ENCODE data around the gene EIF3K.

The EIF3K gene

DNA sequence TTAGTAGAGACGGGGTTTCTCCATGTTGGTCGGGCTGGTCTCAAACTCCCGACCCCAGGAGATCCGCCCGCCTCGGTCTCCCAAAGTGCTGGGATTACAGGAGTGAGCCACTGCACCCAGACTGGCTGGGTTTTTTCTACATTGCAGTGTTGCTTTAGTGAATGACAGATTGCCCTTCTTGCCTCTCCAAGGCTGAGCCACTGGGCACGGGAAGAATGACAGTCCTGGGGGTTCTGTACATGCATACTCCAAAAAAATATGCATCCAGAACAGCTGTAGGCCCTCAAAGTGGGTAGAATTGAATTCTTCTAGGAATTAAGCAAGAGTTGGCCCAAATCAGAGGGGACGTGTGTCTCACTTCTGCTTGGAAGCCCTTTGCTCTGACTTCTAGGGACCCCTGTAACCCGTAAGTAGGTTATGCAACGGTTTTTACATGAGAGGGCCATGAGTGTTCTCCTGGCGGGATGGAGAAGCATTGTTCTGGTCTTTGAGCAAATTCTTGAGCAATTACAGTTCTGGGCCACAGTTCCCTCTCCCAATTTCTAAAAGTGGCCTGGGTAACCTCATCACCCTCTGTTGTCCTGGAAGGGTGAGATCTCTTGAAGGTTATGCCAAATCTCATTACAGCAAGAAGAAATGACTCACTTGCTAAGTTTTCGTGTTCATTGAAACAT lies 32.1 kb downstream of the EIF3K start:
- no peak for DNase-seq

DNA sequence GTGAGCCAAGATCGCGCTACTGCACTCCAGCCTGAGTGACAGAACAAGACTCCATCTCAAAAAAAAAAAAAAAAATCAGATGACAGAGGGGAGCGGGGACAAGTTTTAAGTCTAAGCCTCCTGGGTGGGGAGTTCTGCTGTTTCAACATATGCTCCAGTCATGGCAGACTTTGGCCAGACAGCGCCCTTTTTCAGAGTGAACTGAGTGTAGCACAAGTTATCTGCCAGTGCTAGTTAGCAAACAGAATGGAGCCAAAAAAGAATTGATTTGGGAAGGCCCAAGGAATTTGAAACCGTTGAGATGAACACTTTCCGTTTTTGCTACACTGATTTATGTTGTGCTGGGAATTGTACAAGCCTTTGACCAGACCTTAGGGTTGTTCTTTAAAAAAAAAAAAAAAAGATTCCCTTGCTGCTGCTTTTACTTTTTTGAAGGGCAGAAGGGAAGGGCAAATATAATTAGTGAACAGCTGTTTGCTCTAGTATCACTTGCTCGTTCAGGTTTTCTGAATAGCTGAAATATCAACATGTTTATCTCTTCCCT lies 34.1 kb downstream of the EIF3K start:
- peak; percentile 64 for DNase-seq

DNA sequence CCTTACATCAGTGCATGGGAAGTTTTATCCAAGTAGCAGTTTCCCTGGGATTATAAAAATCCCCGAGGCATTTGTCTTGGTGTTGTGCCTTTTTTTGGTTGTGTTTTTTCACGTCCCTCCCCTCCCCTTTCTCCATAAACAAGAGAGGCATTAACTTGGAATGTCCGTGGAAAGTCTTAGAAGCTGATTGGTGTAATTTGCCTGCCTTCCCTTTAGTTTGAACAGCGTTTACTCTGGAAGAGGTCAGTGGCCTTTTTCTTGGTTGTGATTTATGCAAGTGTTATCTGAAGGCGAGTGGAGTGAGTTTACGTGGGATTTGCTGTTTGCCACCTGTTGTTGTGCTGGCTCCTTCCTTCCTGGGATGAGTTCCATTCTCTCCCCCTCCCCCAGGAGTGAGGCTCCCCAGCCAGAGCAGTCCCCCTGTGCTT lies 35.7 kb downstream of the EIF3K start:
- DNase-seq, result no peak

DNA sequence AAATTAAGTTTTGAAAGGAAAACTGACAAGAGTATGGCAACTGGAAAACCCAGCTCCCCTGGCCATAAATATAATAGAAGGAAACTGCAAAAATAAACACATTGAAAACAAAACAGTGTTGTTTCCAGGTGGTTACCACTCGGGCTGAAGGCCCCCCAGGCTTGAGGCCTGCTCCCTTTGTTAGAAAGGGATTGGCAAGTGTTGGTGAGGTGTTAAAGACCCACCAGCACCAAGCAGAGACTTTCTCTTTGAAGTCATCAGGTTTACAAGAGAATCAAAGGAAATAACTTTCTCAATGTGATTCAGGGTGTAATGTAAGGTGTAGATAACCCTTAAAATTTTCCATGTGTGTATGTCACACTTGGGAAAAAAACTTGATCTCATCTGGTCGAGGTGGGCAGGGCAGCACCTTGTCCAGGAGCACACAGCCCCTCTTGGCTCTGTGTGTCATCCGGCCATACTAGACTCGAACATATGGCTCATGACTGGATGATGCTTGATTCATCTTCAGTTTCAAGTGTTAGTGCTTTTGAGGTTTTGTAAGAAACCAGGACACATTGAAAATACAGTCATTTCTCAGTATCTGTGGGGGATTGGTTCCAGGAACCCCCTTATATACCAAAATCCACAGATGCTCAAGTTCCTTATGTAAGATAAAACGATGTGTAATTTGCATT lies 36.3 kb downstream of the EIF3K start:
- no peak for DNase-seq

DNA sequence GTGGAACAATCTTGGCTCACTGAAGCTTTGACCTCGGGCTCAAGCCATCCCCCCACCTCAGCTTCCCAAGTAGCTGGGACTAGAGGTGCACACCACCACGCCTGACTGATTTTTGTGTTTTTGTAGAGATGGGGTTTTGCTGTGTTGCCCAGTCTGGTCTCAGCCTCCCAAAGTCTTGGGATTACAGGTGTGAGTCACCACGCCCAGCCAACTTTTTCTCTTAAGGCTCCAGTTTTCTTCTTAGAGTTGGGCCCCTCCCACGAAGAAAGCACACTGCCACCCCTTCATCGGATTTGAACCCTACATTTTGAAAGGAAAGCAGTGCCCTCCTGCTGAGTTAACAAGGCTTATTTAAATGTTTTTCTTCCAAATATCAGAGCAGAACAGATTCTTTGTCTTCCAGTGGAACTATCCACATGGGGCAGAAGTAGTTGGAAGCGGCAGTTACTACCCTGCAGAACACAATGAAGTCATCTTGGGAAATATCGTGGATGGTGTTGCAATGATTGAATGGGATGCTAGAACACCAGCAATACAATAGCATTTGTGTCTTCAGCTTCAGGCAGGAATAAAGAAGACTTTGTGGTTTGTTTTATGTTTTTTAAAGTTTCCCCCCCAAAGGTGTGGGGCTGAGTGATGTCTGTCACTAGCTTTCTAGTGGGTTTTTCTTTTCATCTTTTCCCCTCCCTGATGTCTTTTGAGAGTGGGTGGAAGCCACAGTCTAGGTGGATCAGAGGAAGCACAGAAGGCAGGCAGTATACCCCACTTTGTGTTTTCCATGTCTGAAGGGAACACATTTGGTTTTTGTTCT lies 37.4 kb downstream of the EIF3K start:
- DNase-seq, result no peak

DNA sequence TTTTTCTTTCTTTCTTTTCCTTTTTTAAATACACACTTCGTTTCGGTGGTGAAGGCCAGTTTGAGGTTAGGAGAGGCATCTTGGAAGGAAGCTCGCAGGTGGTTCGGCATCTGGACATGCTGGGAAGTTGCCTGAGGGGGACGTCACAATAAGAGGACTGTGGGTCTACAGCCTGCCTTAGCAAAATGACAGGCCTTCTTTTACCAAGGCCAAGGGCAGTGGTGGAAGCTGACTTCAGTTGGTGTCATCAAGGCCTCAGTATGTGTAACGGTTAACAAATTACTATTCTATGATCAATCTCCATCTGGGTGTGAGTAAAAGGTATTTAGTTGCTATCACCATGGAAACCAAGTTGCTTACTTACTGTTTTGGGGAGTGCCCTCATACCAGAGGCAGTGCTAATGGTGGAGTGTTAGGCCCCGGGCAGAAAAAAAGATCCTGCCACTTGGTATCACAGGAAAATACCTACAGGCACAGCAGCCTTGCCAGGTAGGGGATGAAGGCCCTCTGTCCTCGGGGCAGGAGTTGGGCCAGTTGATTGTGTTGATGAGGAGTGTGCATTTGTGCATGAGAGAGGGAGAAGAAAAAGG lies 38.7 kb downstream of the EIF3K start:
- no peak for DNase-seq

DNA sequence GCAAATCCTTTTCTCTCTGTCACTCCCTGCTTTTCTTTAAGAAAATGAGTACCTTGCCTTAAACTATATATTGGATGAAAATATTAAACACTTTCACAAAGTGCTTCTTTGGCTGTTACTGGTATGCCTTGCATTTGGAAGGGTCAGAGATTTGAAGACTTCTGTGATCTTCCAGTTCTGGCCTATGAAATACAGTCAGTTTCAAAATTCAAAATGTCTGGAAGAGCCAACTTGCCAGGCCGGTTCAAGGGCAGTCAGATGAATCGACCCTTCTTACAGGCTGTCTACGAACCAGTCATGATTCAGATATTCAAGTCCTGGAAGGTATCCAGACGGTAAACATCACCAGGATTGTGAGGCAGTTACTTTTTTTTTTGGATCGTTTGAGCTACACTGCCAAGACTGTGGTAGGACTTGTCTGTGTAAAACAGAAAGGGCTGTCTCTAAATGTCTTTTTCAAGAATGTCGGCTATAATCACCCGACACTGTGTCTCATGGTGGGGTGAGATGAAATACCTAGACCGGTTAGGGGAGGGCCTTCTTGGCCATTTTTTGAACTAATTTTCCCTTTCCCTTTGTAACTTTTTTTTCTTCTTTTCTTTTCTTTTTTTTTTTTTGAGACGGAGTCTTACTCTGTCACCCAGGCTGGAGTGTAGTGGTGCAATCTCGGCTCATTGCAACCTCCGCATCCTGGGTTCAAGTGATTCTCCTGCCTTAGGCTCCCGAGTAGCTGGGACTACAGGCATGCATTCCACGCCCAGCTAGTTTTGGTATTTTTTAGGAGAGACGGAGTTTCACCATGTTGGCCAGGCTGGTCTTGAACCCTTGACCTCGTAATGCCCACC lies 39.7 kb downstream of the EIF3K start:
- DNase-seq, result peak; percentile 80

DNA sequence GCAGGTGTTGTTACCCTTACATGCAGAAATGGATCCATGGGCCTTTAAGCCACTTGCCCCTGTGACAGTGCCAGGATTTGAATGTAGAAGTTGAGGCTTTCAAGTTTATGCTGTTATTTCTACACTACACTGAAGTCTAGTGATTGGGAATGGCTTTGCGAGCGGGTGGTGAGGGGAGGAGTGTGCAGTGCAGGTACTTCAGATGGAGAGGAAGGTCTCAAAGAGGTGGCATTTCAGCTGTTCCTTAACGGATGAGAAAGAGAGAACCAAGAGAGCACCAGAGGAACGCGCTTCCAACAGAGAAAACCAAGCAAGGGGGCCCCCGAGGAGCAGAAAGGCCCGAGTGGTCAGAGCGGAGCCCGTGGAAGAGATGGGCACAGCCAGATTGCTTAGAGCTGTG lies 41.7 kb downstream of the EIF3K start:
- no peak for DNase-seq

DNA sequence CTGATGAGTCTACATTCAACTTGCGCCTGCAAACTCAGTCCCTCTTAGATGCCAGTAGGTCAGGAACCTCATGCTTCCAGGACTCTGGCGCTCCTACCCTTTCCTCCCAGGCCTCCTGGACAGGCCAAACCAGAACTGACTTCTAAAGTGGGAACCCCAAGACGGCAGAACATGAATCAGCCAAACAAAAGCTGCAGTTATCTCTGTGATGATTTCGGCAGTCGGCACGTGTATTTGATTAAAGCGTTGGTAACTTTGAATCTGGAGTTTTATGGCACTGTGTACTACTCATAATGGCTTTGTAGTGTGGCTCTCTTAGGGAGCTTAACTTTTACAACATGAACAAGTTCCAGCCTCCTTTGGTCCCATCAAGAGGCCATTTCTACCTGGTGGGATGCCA lies 42.1 kb downstream of the EIF3K start:
- no peak for DNase-seq

DNA sequence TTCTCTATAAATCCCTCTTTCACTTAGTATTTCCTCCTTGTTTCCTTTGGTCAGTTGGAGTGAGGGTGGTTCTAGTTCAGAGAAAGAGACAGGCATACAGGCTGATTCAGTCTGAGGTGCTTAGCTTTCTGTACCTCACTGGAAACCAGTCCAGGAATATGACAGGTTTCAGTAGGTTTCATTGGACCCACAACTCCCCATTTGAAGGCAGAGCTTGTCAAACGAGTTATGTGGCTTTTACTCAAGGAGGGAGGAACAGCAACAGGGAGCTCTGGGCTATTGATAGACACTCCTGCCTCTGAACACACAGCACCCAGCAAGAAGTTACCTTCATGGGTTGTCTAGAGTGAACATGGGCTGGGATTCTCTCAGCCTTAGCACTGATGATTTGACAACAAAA lies 43.0 kb downstream of the EIF3K start:
- no peak for DNase-seq

DNA sequence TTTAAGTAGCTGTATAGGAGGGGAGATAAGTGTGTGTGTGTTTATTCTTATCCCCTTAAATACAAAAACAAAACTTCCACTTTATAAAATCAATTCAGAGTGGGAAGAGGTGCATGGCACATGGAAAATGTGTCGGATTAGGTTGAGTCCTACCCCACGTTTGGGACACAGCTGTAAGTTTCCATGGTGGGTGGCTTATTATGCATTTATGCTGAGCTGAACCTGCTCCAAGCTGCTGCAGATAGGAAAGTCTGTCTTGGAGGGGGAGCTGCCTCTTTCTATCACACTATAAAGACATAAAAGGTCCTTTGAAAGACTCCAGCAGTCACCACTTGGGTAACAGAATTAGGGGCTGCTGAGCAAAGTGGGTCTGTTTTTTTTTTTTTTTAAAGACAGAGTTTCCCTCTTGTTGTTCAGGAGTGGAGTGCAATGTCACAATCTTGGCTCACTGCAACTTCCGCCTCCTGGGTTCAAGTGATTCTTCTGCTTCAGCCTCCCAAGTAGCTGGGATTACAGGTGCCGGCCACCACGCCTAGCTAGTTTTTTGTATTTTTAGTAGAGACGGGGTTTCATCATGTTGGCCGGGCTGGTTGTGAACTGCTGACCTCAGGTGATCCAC lies 43.7 kb downstream of the EIF3K start:
- no peak for DNase-seq

DNA sequence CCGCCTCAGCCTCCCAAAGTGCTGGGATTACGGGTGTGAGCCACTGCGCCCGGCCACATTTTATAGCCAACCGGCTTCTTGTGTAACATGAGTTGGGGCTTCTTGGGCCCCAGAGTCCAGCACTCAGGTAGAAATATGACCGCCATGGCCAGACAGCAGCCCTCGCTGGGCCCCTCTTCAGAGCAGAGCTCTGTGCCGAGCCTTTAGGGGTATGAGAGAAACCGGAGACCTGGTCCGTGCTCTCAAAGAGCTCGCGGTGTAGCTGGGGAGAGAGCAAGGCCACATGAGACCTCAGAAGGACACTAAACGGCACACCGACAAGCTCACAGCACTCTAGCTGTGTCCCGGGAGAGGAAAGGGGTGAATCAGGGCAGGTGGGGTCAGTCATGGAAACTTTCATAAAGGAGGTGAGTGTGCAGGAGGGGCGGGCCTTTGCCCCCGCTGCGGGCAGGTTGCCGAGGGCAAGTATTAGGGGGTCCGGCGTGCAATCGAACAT lies 44.2 kb downstream of the EIF3K start:
- no peak for DNase-seq

DNA sequence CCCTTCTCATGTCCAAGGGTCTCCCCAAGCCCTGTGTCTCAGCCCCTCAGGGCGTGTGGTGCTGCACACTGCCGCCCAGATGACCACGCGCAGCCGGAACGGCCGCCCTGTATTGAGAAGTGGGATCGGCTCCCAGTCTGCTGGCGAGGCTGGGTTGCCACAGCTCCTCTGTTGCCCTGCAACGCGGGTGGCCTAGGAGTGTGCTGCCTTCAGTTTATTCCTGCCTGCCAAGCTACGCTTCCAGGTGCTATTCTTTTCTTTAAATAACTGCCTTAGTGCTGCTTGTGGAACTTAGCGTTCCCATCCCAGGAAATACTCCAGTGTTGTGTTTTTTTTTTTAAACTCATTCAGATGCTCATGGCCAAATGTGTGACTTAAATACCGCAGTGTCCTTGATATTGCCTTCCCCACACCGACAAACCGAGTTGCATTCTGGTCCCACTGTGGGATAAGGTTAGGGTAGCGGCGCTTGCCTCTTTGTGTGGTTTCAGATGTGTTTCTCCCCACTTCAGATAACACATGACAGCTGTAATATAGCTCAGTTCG lies 45.0 kb downstream of the EIF3K start:
- DNase-seq, result no peak

DNA sequence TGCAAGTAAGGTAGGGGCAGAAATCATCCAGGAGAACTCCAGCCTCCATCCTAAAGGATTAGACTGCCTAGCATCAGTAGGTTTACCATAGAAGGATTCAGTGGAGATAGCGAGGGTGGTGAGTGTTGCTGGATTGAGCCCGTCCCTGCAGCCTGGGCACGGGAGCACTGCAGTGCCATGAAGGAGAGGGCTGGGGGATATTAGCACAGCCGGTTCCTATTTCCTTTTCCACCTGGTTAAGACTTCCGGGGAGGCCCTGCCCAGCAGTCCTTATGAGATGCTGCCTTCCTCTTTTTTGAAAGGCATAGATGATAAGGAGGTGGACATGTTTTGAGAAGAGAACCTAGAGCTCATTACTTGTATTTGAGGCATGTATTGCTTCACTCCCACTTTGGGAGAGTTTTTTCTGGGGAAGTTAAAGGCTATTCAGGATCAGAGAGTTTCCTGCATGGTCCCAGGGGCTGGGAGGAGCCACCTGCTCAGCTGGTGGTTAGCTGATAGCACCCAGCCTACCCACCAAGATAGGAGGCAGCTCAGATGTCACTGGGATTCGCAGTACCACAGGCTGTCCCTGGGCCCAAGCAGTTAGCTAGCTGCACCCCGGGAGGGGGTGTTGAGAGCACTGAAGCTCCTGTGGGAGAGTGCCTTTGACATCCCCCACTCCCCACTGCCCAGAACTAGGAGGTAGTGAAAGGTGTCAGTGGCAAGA lies 45.7 kb downstream of the EIF3K start:
- no peak for DNase-seq

DNA sequence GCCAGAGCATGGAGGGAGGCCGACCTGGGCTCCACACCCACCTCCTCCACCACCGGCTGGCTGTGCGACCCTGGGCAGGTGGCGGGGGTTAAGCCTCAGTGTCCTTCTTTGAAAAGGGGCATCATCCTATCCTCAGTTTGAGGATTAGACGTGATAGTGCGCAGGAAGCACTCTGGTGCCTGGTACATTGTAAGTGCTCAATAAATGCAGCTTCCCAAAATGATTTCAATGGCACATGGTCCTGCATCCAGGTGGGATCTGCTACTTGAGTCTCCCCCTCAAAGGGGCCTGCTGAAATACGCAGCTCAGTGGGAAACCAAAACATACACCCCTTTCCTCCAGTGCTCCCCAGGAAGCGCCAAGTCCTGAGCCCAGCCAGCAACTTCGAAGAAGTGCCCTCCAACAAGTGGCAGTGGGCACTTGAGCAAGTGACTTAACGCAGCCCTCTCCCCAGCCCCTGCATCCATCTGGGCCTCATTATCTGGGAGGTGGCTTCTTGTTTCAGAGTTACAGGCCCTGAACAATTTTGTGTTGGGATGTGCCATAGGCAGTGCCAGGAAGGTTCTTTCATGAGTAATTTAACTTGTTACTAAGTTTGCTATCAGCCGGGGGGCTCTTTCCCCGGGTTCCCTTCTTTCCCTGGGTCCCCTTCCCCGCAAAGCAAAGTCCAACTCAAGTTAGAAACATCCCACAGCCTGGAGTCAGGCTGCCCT lies 46.4 kb downstream of the EIF3K start:
- DNase-seq, result no peak

DNA sequence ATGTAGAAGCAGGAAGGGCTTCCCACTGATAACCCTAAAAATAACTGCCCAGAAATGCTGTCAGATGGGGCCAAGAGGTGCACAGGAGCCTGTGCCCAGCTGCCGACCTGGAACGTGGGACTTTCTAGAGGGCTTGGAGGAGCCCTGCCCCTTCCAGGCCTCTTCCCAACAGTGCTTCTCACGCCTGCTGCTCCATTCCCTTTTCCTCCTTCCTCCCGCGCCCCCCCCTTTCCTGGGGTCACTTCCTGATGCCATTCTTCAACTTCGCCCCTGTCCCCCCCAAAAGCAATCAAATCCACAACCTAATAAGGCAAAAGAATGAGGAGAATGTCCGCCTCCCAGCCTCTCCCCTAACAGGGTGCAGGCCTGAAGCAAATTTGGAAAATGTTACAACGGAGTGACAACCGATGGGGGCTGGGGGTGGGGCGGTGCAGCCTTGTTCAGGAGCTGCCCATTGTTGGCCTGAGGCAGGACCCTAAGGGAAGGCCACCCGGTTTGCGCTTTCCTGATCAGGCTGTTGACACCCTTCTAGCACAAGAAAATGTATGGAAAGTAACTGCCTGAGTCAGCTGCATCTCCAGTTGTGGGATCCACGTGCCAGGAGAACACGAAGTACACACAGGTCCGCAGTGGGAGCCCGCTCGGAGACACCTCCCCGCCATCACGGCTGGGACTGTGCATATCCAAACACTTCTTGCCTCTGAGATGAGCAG lies 47.1 kb downstream of the EIF3K start:
- DNase-seq, result no peak

DNA sequence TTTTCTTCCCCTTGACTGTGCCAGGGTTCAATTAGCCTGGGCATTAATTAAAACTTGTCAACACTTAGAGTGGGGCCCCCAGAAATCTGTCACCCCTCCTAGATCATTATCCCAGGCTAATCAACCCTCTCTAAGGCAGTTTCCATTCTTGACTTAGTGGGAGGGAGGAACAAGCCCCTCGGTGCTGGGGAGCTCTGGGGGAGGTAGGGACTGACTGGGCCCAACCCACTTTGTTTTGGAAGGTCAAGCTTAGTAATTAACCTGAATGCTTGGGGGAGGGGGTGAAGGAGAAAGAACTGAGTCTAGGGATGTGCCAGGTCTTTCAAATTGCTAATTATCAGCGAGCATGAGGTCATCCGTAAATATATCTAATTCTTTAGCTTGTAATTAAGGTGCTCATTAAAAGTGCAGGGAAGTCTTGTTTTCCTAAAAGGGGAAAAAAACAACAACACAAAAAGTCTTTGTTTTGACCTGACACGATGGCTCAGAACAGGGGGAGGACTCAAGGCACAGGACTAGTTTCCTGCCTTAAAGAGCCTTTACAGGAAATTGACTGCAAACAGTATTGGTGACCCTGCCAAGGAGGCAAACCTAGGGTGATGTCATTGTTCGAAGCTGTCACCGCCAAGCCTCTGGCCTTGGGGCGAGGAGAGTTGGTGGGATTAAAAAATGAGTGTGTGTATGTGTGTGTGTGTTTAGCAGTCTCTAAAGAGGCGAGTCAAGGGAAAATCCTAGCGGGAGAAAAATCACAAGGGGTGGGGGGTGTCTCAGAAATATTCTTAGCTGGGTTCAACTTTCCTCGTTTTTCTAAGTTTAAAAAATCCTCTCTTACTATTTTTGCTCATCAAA lies 47.9 kb downstream of the EIF3K start:
- no peak for DNase-seq

DNA sequence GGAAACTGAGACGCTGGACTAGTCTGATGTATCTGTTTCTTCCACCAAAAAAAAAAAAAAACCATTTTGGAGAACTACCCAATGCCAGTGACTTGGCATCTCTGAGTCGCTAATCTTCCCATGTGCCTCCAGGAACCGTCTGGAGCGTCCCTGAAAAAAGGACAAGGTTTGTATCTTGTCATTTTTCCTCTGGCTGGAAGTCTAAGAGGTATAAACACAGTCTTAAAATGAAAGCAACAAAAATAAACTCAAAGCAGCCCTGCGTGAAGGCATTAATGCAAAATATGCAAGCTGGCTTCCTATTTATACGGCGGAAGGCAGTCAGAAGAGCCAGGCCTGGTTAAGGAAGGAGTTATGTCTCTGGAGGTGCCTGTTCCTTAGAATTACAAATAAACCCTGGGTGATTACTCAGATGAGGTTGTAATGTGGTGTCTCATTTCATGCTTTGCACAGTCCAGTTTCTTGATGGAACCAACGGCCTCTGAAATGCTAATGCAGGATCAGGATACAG lies 48.7 kb downstream of the EIF3K start:
- no peak for DNase-seq
